Loucy (cell line): Measurements from ENCODE around the gene ABCC11.

Experiments used
- CTCF ChIP-seq: fragments of 200-600 bp; sonication (generic); conservative IDR thresholded peaks from 2 replicates; pipeline ENCODE4 v1.5.1; 2014; ENCODE audit warnings: mild to moderate bottlenecking, antibody characterized with exemption, low read length
- EZH2phosphoT487 ChIP-seq: fragments of 200-600 bp; IDR thresholded peaks from 2 replicates; pipeline ENCODE4 v1.6.1; 2018; ENCODE audit warnings: antibody characterized with exemption, mild to moderate bottlenecking, moderate library complexity, borderline replicate concordance

GRCh38 chr16:48128769-48129168, 118.6 kb downstream of the ABCC11 start:
- TF ChIP-seq CTCF (no peak), EZH2phosphoT487 (no peak)
